GM23248 (cell line): ENCODE results near the gene TOPAZ1.

Experiments used
- EZH2 ChIP-seq: fragments of 200-600 bp; sonication (generic); IDR thresholded peaks from 2 replicates; pipeline ENCODE4 v1.6.1; 2018; ENCODE audit warnings: antibody characterized with exemption, mild to moderate bottlenecking; ENCODE audit not compliant: insufficient read depth, poor library complexity, severe bottlenecking
- EZH2phosphoT487 ChIP-seq: fragments of 200-600 bp; sonication (generic); IDR thresholded peaks from 2 replicates; pipeline ENCODE4 v1.6.1; 2018; ENCODE audit warnings: antibody characterized with exemption, moderate library complexity, mild to moderate bottlenecking, low read depth; ENCODE audit not compliant: insufficient read depth

- TF ChIP-seq EZH2phosphoT487 = no peak
- TF ChIP-seq EZH2 = no peak
Observed at GRCh38 chr3:44264146-44264545, 22.5 kb downstream of the TOPAZ1 start.
